Thoracic aorta (tissue), 2 donors: ENCODE measurements around the gene S100A8. TPM values are rescaled to one million over a fixed set of nuclear protein-coding genes. Genes with fewer than 3 reads are reported as not detected.

Source experiments
- ATAC-seq: fragments of 150-250 bp; one replicate; pipeline ENCODE4 v1.8.0; 2017; ENCODE audit warnings: low read depth; ENCODE audit not compliant: insufficient number of reproducible peaks, low FRiP score
- DNase-seq: peaks from one replicate; pipeline ENCODE4 v3.0.0-alpha.2; 2020; ENCODE audit warnings: low spot score
- H3K27ac ChIP-seq, 2 donors: fragments of 200-600 bp; sonication (generic); 1 replicate in 1 of 2; 2 replicates in 1 of 2; pipeline ENCODE4 v1.5.1; 2016; ENCODE audit warnings: mild to moderate bottlenecking in 2 of 2, moderate library complexity in 2 of 2
- H3K27me3 ChIP-seq: fragments of 200-600 bp; sonication (generic); replicated peaks from 2 replicates; pipeline ENCODE4 v1.6.0; 2016; ENCODE audit warnings: mild to moderate bottlenecking; ENCODE audit not compliant: insufficient read depth
- H3K36me3 ChIP-seq: fragments of 200-600 bp; sonication (generic); one replicate; pipeline ENCODE4 v1.5.1; 2016
- H3K4me1 ChIP-seq, 2 donors: fragments of 200-600 bp; sonication (generic); 1 replicate in 1 of 2; 2 replicates in 1 of 2; pipeline versions ENCODE4 v1.5.1 to v1.6.0; 2016; ENCODE audit warnings: low read depth in 2 of 2, mild to moderate bottlenecking in 1 of 2; ENCODE audit not compliant: control insufficient read depth in 1 of 2
- H3K4me3 ChIP-seq: fragments of 200-600 bp; sonication (generic); 2 replicates; pipeline ENCODE4 v1.5.1; 2016; ENCODE audit warnings: mild to moderate bottlenecking
- H3K9me3 ChIP-seq: fragments of 200-600 bp; sonication (generic); 2 replicates; pipeline ENCODE4 v1.5.1; 2016
- total RNA-seq, 2 donors: library from RNA; depleted of rRNA; stranded (reverse); fragments of >200 nt; gene quantifications; one replicate each; pipeline versions ENCODE4 v1.1.0 to v1.2.3, GENCODE V29; 2016
- TF ChIP-seq, protein P1 (sequence below): fragments of 200-600 bp; sonication (generic); IDR thresholded peaks from one replicate; pipeline ENCODE4 v1.5.1; 2019; ENCODE audit warnings: antibody characterized with exemption

The S100A8 gene
- total RNA-seq, 2 donors from 2014 or later, result 31.5 to 95.4 TPM

DNA sequence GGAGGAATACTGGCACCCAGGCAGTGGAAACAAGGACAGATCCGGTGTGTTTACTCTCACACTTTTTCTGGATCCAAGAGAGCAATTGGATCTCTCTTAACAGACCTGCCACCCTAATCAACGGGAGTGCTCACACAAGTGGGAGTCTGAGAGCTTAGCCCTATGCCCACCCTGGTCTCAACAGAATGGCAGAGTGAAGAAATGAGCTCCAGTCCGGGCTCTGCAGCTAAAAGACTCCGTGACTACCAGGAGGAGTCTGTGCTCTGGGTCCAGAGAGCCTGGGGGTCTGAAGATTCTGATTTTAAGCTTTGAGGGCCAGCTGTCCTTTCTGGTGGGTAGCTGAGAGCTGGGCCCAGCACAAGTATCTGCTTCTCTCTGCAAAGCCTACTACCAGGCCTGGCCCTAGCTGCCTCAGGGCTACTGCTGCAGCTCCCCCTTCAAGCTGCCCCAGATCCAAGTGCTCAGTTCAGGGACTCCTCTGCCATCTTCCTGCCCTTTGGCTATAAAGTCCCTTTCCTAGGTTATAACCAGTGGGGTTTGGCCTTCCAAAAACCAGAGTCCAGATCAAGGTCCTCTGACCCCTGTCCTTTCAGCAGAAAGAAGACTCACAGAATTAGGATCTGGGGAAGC, 29.3 kb downstream of the S100A8 start:
- H3K27me3 ChIP-seq, result no peaks in the 10 kb centered on the region
- ATAC-seq, result no peak
- H3K36me3 ChIP-seq, result no peaks in the 10 kb centered on the region
- TF ChIP-seq, protein P1, sequence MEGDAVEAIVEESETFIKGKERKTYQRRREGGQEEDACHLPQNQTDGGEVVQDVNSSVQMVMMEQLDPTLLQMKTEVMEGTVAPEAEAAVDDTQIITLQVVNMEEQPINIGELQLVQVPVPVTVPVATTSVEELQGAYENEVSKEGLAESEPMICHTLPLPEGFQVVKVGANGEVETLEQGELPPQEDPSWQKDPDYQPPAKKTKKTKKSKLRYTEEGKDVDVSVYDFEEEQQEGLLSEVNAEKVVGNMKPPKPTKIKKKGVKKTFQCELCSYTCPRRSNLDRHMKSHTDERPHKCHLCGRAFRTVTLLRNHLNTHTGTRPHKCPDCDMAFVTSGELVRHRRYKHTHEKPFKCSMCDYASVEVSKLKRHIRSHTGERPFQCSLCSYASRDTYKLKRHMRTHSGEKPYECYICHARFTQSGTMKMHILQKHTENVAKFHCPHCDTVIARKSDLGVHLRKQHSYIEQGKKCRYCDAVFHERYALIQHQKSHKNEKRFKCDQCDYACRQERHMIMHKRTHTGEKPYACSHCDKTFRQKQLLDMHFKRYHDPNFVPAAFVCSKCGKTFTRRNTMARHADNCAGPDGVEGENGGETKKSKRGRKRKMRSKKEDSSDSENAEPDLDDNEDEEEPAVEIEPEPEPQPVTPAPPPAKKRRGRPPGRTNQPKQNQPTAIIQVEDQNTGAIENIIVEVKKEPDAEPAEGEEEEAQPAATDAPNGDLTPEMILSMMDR, result no peak
- no peaks in the 10 kb centered on the region for H3K9me3 ChIP-seq
- no peak overlapping the region for H3K4me3 ChIP-seq
- H3K27ac ChIP-seq, result no peak overlapping the region
- no peaks in the 10 kb centered on the region for H3K4me1 ChIP-seq
- DNase-seq, result no peak

DNA sequence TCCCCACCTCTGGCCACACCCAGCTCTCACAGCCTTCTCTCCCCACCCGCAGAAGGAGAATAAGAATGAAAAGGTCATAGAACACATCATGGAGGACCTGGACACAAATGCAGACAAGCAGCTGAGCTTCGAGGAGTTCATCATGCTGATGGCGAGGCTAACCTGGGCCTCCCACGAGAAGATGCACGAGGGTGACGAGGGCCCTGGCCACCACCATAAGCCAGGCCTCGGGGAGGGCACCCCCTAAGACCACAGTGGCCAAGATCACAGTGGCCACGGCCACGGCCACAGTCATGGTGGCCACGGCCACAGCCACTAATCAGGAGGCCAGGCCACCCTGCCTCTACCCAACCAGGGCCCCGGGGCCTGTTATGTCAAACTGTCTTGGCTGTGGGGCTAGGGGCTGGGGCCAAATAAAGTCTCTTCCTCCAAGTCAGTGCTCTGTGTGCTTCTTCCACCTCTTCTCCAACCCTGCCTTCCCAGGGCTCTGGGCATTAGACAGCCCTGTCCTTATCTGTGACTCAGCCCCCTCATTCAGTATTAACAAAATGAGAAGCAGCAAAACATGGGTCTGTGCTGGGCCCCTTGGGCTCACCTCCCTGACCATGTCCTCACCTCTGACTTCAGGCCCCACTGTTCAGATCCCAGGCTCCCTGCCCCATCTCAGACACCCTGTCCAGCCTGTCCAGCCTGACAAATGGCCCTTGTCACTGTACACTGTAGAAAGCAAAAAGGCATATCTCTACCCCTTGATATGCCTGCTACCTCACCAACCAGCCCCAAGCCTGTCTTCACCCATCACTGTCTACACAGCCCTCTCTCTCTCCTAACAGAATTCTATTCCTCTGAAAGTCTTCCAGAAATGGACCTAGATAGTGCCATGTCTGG, 30.0 kb downstream of the S100A8 start:
- H3K9me3 ChIP-seq, result no peaks in the 10 kb centered on the region
- H3K27me3 ChIP-seq, result no peaks in the 10 kb centered on the region

DNA sequence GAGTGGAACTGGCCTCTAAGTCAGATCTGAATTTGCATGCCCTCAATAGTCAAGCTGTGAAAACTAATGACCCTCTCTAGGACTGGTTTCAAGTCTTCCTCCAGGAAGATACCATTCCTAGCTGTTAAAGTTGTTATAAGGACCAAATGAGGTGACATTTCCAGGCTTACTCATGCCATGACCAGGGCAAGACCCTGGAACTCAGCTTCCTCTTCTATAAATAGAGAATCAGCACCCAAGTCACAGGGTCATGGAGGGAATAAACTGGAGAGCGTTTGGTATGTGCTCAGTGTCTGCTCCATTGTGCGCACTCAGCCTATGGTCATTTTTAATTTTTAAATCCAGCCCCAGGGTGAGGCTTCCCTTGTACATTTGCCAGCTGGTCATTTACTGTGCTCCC, 30.7 kb downstream of the S100A8 start:
- H3K27ac ChIP-seq, result no peak overlapping the region
- no peaks in the 10 kb centered on the region for H3K27me3 ChIP-seq
- DNase-seq (no peak), ATAC-seq (no peak)
- H3K4me3 ChIP-seq, result no peak overlapping the region
- TF ChIP-seq, protein P1, result no peak
- no peaks in the 10 kb centered on the region for H3K4me1 ChIP-seq
- H3K36me3 ChIP-seq, result no peaks in the 10 kb centered on the region
- H3K9me3 ChIP-seq, result no peaks in the 10 kb centered on the region

More for the DNA sequence above, 30.0 kb downstream of the S100A8 start:
- no peaks in the 10 kb centered on the region for H3K36me3 ChIP-seq
- no peaks in the 10 kb centered on the region for H3K4me1 ChIP-seq
- DNase-seq, result no peak
- no peak overlapping the region for H3K4me3 ChIP-seq
- no peak overlapping the region for H3K27ac ChIP-seq
- TF ChIP-seq, protein P1, result no peak
- no peak for ATAC-seq

DNA sequence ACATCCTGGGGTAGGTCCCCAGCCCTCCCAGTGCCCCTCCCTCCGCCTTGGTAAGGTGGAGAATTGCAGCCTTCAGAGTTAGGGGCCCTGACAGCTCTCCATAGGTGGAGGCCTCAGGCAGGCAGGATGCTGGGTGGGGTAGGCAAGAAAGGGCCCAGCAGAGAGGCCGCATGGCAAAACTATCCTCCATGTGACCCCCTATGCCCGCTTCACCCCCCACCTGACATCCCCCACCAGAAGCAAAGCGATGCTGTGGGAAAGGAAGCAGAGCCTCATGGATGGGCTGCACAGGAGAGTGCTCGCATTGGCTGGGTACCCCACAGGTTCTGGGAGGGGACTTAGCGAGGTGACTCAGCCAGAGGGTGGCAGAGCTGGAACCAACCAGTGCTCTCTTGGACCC, 31.6 kb downstream of the S100A8 start:
- H3K9me3 ChIP-seq, result no peaks in the 10 kb centered on the region
- DNase-seq (no peak), ATAC-seq (no peak)
- no peaks in the 10 kb centered on the region for H3K27me3 ChIP-seq
- no peaks in the 10 kb centered on the region for H3K4me1 ChIP-seq
- H3K27ac ChIP-seq, result no peak overlapping the region
- H3K36me3 ChIP-seq, result no peaks in the 10 kb centered on the region
- TF ChIP-seq, protein P1, result no peak
- H3K4me3 ChIP-seq, result peak overlapping the region; percentile 26

DNA sequence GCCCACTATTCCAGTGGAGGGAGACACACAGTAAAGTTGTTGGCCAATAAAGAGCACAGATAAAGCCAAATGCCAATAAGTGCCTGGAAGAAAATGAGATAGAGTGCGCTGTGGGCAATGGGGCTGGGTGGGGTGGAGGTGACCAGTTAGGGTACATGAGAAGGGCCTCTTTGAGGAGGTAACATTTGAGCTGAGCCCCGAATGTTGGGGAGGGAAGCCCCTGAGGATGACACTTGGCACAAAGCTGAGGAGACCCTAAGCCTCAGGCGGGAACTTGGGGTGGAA, 32.2 kb downstream of the S100A8 start:
- H3K27me3 ChIP-seq, result no peaks in the 10 kb centered on the region
- DNase-seq, result no peak
- no peaks in the 10 kb centered on the region for H3K9me3 ChIP-seq
- peak overlapping the region; percentile 26 for H3K4me3 ChIP-seq
- H3K36me3 ChIP-seq, result no peaks in the 10 kb centered on the region
- TF ChIP-seq, protein P1, result no peak
- no peak for ATAC-seq
- H3K27ac ChIP-seq, result no peak overlapping the region
- no peaks in the 10 kb centered on the region for H3K4me1 ChIP-seq
